ENCODE measurements around the gene POU2AF1. TPM values are rescaled to one million over a fixed set of nuclear protein-coding genes. Genes with fewer than 3 reads are reported as not detected.

Gene POU2AF1
- total and polyA plus RNA-seq, 2 of the 13 experiments (the other 11 are each of a cell fraction or from before 2014, with no cell fraction given): 1.9 to 3.6 TPM

- TF ChIP-seq TEAD3 (CRISPR knock-in tag; optimal IDR thresholded peaks at IDR 0.05; ENCODE audit: borderline replicate concordance) (peak; percentile 86), KMT2B (CRISPR knock-in tag; IDR thresholded peaks at IDR 0.05) (peak; percentile 18; the same call in 1 of the 2 replicates), STAT6 (CRISPR knock-in tag; IDR thresholded peaks at IDR 0.05; ENCODE audit: borderline replicate concordance) (peak; percentile 47; the same call in 1 of the 2 replicates), EEA1 (CRISPR knock-in tag; IDR thresholded peaks at IDR 0.05; ENCODE audit: borderline replicate concordance) (no peak), PBX2 (CRISPR knock-in tag; IDR thresholded peaks at IDR 0.05) (no peak), ZBTB20 (CRISPR knock-in tag; IDR thresholded peaks at IDR 0.05; ENCODE audit: borderline replicate concordance, low read depth) (peak; percentile 71; the same call in 1 of the 2 replicates), MTF2 (CRISPR knock-in tag; IDR thresholded peaks at IDR 0.05; ENCODE audit: borderline replicate concordance) (no peak), ASH2L (IDR thresholded peaks at IDR 0.05; ENCODE audit: insufficient read length, low read depth, low read length) (peak; percentile 95), ZNF883 (CRISPR knock-in tag; IDR thresholded peaks at IDR 0.05; ENCODE audit: not compliant biosample characterization) (no peak), ZXDC (CRISPR knock-in tag; IDR thresholded peaks at IDR 0.05) (peak; percentile 89; the same call in 1 of the 2 replicates), REPIN1 (CRISPR knock-in tag; IDR thresholded peaks at IDR 0.05; ENCODE audit: borderline replicate concordance, low read depth) (peak; percentile 45; the same call in 1 of the 2 replicates), KLF6 (CRISPR knock-in tag; IDR thresholded peaks at IDR 0.05) (no peak), TSC22D2 (CRISPR knock-in tag; IDR thresholded peaks at IDR 0.05; ENCODE audit: borderline replicate concordance) (no peak), ZNF484 (CRISPR knock-in tag; IDR thresholded peaks at IDR 0.05; ENCODE audit: borderline replicate concordance, low read depth) (no peak), ZBTB25 (CRISPR knock-in tag; IDR thresholded peaks at IDR 0.05) (peak; percentile 50; the same call in 1 of the 2 replicates), SOX5 (CRISPR knock-in tag; IDR thresholded peaks at IDR 0.05; ENCODE audit: borderline replicate concordance) (peak; percentile 89), NONO (IDR thresholded peaks at IDR 0.05) (no peak), NONO (CRISPR knock-in tag; conservative IDR thresholded peaks at IDR 0.05) (peak; percentile 86), THRA (CRISPR knock-in tag; IDR thresholded peaks at IDR 0.05; ENCODE audit: borderline replicate concordance) (peak; percentile 84)
Observed at GRCh38 chr11:111334532-111335502, 44.3 kb downstream of the POU2AF1 start (continued).
